A549 (cell line): ENCODE measurements around the gene FAM3C. TPM values are rescaled to one million over a fixed set of nuclear protein-coding genes. Genes with fewer than 3 reads are reported as not detected.
A peak's percentile ranks its signal among the peaks of the same experiment; 100 is the strongest.
"Not testable (repeated sequence)": the region's sequence is repeated elsewhere in the genome, so short reads cannot be mapped to it uniquely, and the experiment has no call there.

Source experiments
- ATAC-seq, 2 experiments: fragments of 200-7000 bp in 1 of 2; fragments of >200 bp in 1 of 2; cut with Nextera tagmentation in 1 of 2; cut with Tn5 transposase in 1 of 2; 3 replicates each; pipeline versions ENCODE4 v1.8.0 to v1.9.1; 2018 to 2020; ENCODE audit warnings: mild to moderate bottlenecking in 1 of 2, moderate library complexity in 1 of 2
- CTCF ChIA-PET: fragments of 300-600 bp; sonication (Branson Sonifier 250); formaldehyde crosslinking; extraction: SDS; loops from one replicate; lab custom pipeline; 2021; ENCODE audit warnings: antibody characterized with exemption, inconsistent platforms; lab: Yijun Ruan, JAX
- POLR2A ChIA-PET: fragments of 350-600 bp; formaldehyde crosslinking; extraction: SDS; loops from one replicate; lab custom pipeline; 2021; ENCODE audit warnings: antibody characterized with exemption, inconsistent platforms; lab: Yijun Ruan, JAX
- DNase-seq, 2 experiments: peaks; one replicate each; pipeline versions ENCODE4 v3.0.0 to v3.0.0-alpha.2; 2011 to 2016; ENCODE audit warnings: low read depth in 1 of 2, low spot score in 1 of 2
- FAIRE-seq: peaks from 2 replicates; lab custom pipeline; 2011; peaks lifted over from hg19 to GRCh38; lab: Jason Lieb, UNC
- H3K27ac ChIP-seq, 2 experiments: fragments of >200 bp; sonication (Bioruptor Twin); formaldehyde crosslinking; 3 replicates each; pipeline ENCODE4 v1.5.1; 2016 to 2017
- H3K4me1 ChIP-seq: fragments of >200 bp; sonication (Bioruptor Twin); formaldehyde crosslinking; 3 replicates; pipeline ENCODE4 v1.6.1; 2016
- H3K4me2 ChIP-seq: fragments of >200 bp; sonication (Bioruptor Twin); formaldehyde crosslinking; 3 replicates; pipeline ENCODE4 v1.6.1; 2016
- H3K4me3 ChIP-seq: fragments of >200 bp; sonication (Bioruptor Twin); formaldehyde crosslinking; 3 replicates; pipeline ENCODE4 v1.5.1; 2016
- H3K9me3 ChIP-seq: fragments of >200 bp; sonication (Bioruptor Twin); formaldehyde crosslinking; 3 replicates; pipeline ENCODE4 v1.6.1; 2016
- ATOH8 ChIP-seq: fragments of 250-450 bp; sonication (Bioruptor Pico); IDR thresholded peaks from 2 replicates; pipeline ENCODE4 v1.5.0; 2020; ENCODE audit warnings: low read depth, mild to moderate bottlenecking, moderate library complexity
- E2F6 ChIP-seq: IDR thresholded peaks from 2 replicates; pipeline ENCODE4 v1.6.1; 2012; ENCODE audit warnings: low read depth, borderline replicate concordance
- ELK1 ChIP-seq: fragments of 150-350 bp; IDR thresholded peaks from 2 replicates; pipeline ENCODE4 v1.6.1; 2014; ENCODE audit warnings: low read depth, mild to moderate bottlenecking, low read length
- GATA3 ChIP-seq: IDR thresholded peaks from 2 replicates; pipeline ENCODE4 v1.6.1; 2012; ENCODE audit warnings: borderline replicate concordance
- HOXA7 ChIP-seq: fragments of 250-450 bp; sonication (Bioruptor Pico); IDR thresholded peaks from 2 replicates; pipeline ENCODE4 v1.5.0; 2020; ENCODE audit warnings: mild to moderate bottlenecking, moderate library complexity
- JUN ChIP-seq, 2 experiments: fragments of >200 bp; sonication (Bioruptor Twin); formaldehyde crosslinking; IDR thresholded peaks; 2 replicates in 1 of 2; 3 replicates in 1 of 2; pipeline ENCODE4 v1.6.1; 2016 to 2017
- MAFK ChIP-seq: fragments of 450-650 bp; IDR thresholded peaks from 2 replicates; pipeline ENCODE4 v1.6.1; 2014; ENCODE audit not compliant: partially characterized antibody
- MAZ ChIP-seq: fragments of 150-350 bp; IDR thresholded peaks from 2 replicates; pipeline ENCODE4 v1.6.1; 2014; ENCODE audit warnings: antibody characterized with exemption, low read depth, low read length, borderline replicate concordance
- NFE2L2 ChIP-seq: fragments of 150-350 bp; conservative IDR thresholded peaks from 2 replicates; pipeline ENCODE4 v1.6.1; 2014; ENCODE audit warnings: low read length
- NPAS2 ChIP-seq: fragments of 250-450 bp; sonication (Bioruptor Pico); IDR thresholded peaks from 2 replicates; pipeline ENCODE4 v1.8.0; 2022; ENCODE audit warnings: mild to moderate bottlenecking, moderate library complexity, borderline replicate concordance
- NR3C1 ChIP-seq: fragments of >200 bp; sonication (Bioruptor Twin); formaldehyde crosslinking; IDR thresholded peaks from 3 replicates; pipeline ENCODE4 v1.6.1; 2017
- PHF8 ChIP-seq: fragments of 200-600 bp; sonication (generic); IDR thresholded peaks from 2 replicates; pipeline ENCODE4 v1.6.1; 2016; ENCODE audit warnings: low read depth, mild to moderate bottlenecking, antibody characterized with exemption, moderate library complexity, borderline replicate concordance
- POLR2AphosphoS2 ChIP-seq: conservative IDR thresholded peaks from 2 replicates; pipeline ENCODE4 v1.6.1; 2012; ENCODE audit warnings: low read length, improper control_type of control experiment, inconsistent platforms
- RARB ChIP-seq: fragments of 250-450 bp; sonication (Bioruptor Pico); IDR thresholded peaks from 2 replicates; pipeline ENCODE4 v1.8.0; 2021; ENCODE audit warnings: mild to moderate bottlenecking, moderate library complexity
- RCOR1 ChIP-seq: fragments of 150-350 bp; IDR thresholded peaks from 2 replicates; pipeline ENCODE4 v1.6.1; 2014; ENCODE audit warnings: antibody characterized with exemption, low read length, low read depth
- RFX5 ChIP-seq: fragments of 450-650 bp; IDR thresholded peaks from 2 replicates; pipeline ENCODE4 v1.7.1; 2014; ENCODE audit warnings: antibody characterized with exemption, mild to moderate bottlenecking, moderate library complexity
- SREBF2 ChIP-seq: fragments of 450-650 bp; IDR thresholded peaks from 2 replicates; pipeline ENCODE4 v1.6.1; 2014; ENCODE audit warnings: mild to moderate bottlenecking, moderate library complexity
- TFCP2L1 ChIP-seq: fragments of 250-450 bp; sonication (Bioruptor Pico); IDR thresholded peaks from 2 replicates; pipeline ENCODE4 v1.5.0; 2021; ENCODE audit warnings: mild to moderate bottlenecking
- USF2 ChIP-seq: fragments of 450-650 bp; IDR thresholded peaks from 2 replicates; pipeline ENCODE4 v1.6.1; 2014; ENCODE audit warnings: antibody characterized with exemption
- ZFP36 ChIP-seq: fragments of 450-650 bp; IDR thresholded peaks from 2 replicates; pipeline ENCODE4 v1.6.1; 2014; ENCODE audit warnings: borderline replicate concordance; ENCODE audit not compliant: partially characterized antibody
- ZNF302 ChIP-seq: fragments of 250-450 bp; sonication (Bioruptor Pico); IDR thresholded peaks from 2 replicates; pipeline ENCODE4 v1.9.0; 2021; ENCODE audit warnings: inconsistent platforms, mild to moderate bottlenecking, moderate library complexity
- WGBS: methylation state at CpG from one replicate; pipeline ENCODE4 v1.1.6; 2017; ENCODE audit errors: missing lambda C conversion rate; 5-methylcytosine and 5-hydroxymethylcytosine counted together
- polyA plus RNA-seq, 4 experiments: library from polyadenylated mRNA; depleted of rRNA in 3 of 4; stranded (reverse); fragments of >200 nt; fragmentation: RNase III in 1 of 4; extraction: RNeasy Plus Mini Kit Qiagen cat#74134 plus additional on column Dnase treatment in 1 of 4; gene quantifications; 2 replicates in 3 of 4; 3 replicates in 1 of 4; pipeline ENCODE4 v1.2.3, GENCODE V29; 2011 to 2017

Gene FAM3C
- polyA plus RNA-seq, 2 of the 4 experiments (the other 2 are of a cell fraction) = 29.4 to 46.4 TPM

- ChIA-PET POLR2A (no interaction called here), CTCF (no interaction called here)
- TF ChIP-seq RCOR1 (no peak), E2F6 (no peak), MAFK (peak; percentile 36), ZFP36 (no peak)
- no peak overlapping the region for H3K4me3 ChIP-seq
- WGBS = 10% methylated on average over 3 of the region's 3 CpGs
- FAIRE-seq = no peak
- ATAC-seq = no peak
- no peak overlapping the region for H3K27ac ChIP-seq
- no peak overlapping the region for H3K4me2 ChIP-seq
- H3K9me3 ChIP-seq = no peaks in the 10 kb centered on the region
- H3K4me1 ChIP-seq = no peaks in the 10 kb centered on the region
- no peak for DNase-seq
Observed at GRCh38 chr7:121322460-121322859, 73.6 kb downstream of the FAM3C start.

- H3K9me3 ChIP-seq, FAIRE-seq, ATAC-seq, H3K4me2 ChIP-seq, H3K4me1 ChIP-seq, POLR2A ChIA-PET, DNase-seq, CTCF ChIA-PET, H3K27ac ChIP-seq, H3K4me3 ChIP-seq: not testable (repeated sequence)
- 33% methylated on average over 2 of the region's 3 CpGs for WGBS
Observed at GRCh38 chr7:121315170-121315569, 80.9 kb downstream of the FAM3C start.

GRCh38 chr7:121313793-121314676, 82.1 kb downstream of the FAM3C start:
- no peaks in the 10 kb centered on the region for H3K4me1 ChIP-seq
- no peak for ATAC-seq
- ChIA-PET CTCF (interaction anchor here (1.3 kb wide), 1 partner anchor 680 kb away, joined by 3 read pairs; no protein-coding TSS in a partner anchor), POLR2A (no interaction called here)
- no peak for FAIRE-seq
- H3K4me3 ChIP-seq = no peak overlapping the region
- peak overlapping the region; percentile 45 for H3K4me2 ChIP-seq
- H3K9me3 ChIP-seq = no peaks in the 10 kb centered on the region
- WGBS = 7% methylated on average over 9 of the region's 9 CpGs
- DNase-seq = no peak
- TF ChIP-seq SREBF2 (no peak), NPAS2 (CRISPR knock-in tag) (no peak), TFCP2L1 (CRISPR knock-in tag) (no peak), PHF8 (no peak), NR3C1 (no peak), POLR2AphosphoS2 (no peak), NFE2L2 (no peak), ELK1 (no peak), GATA3 (no peak), ZNF302 (CRISPR knock-in tag) (no peak), ZFP36 (no peak), MAZ (no peak), HOXA7 (no peak), USF2 (no peak), RARB (CRISPR knock-in tag) (no peak), JUN (IDR thresholded peaks at IDR 0.05) (no peak), E2F6 (no peak), RCOR1 (no peak), RFX5 (no peak), ATOH8 (CRISPR knock-in tag) (no peak)
- no peak overlapping the region for H3K27ac ChIP-seq
